NCI-H345 treated with DMSO at 0.1 percent for 48 hours (cell line): Measurements from ENCODE around the gene EXOC3.

Source experiments
- DNase-seq: peaks from one replicate; lab custom pipeline; 2025; ENCODE audit not compliant: unreplicated experiment; lab: John Stamatoyannopoulos, UW

Gene EXOC3

GRCh38 chr5:454936-455335 is 12.0 kb downstream of the EXOC3 start:
- no peak for DNase-seq

- DNase-seq, result no peak
Measured at GRCh38 chr5:455806-456205, 12.8 kb downstream of the EXOC3 start.

GRCh38 chr5:456351-457194 is 13.6 kb downstream of the EXOC3 start:
- no peak for DNase-seq

GRCh38 chr5:457195-457961 is 14.4 kb downstream of the EXOC3 start:
- no peak for DNase-seq

GRCh38 chr5:458547-459353 is 15.8 kb downstream of the EXOC3 start:
- no peak for DNase-seq

GRCh38 chr5:459562-460272 is 16.7 kb downstream of the EXOC3 start:
- DNase-seq, result no peak

- DNase-seq, result no peak
Measured at GRCh38 chr5:460273-460625, 17.3 kb downstream of the EXOC3 start.

- no peak for DNase-seq
Measured at GRCh38 chr5:462051-462481, 19.1 kb downstream of the EXOC3 start.

- no peak for DNase-seq
Measured at GRCh38 chr5:463301-463700, 20.3 kb downstream of the EXOC3 start.

- DNase-seq, result no peak
Measured at GRCh38 chr5:463952-464351, 21.0 kb downstream of the EXOC3 start.

GRCh38 chr5:464446-464842 is 21.5 kb downstream of the EXOC3 start:
- DNase-seq, result no peak

GRCh38 chr5:464843-465590 is 22.0 kb downstream of the EXOC3 start:
- no peak for DNase-seq

- DNase-seq, result no peak
Measured at GRCh38 chr5:465591-466403, 22.8 kb downstream of the EXOC3 start.

- no peak for DNase-seq
Measured at GRCh38 chr5:466661-467310, 23.8 kb downstream of the EXOC3 start.

- DNase-seq, result no peak
Measured at GRCh38 chr5:468401-468800, 25.4 kb downstream of the EXOC3 start.

- no peak for DNase-seq
Measured at GRCh38 chr5:469752-470483, 26.9 kb downstream of the EXOC3 start.

- no peak for DNase-seq
Measured at GRCh38 chr5:470961-471749, 28.2 kb downstream of the EXOC3 start.

GRCh38 chr5:471750-472058 is 28.7 kb downstream of the EXOC3 start:
- no peak for DNase-seq
